Loucy (cell line): Measurements from ENCODE around the gene SELENBP1.
A peak's percentile ranks its signal among the peaks of the same experiment; 100 is the strongest.
"Not testable (repeated sequence)": the region's sequence is repeated elsewhere in the genome, so short reads cannot be mapped to it uniquely, and the experiment has no call there.

Source experiments
- H2AFZ ChIP-seq: fragments of 200-600 bp; sonication (generic); 2 replicates; pipeline ENCODE4 v1.6.0; 2016; ENCODE audit warnings: antibody characterized with exemption, mild to moderate bottlenecking, low read length, moderate library complexity
- H3F3A ChIP-seq: fragments of 200-600 bp; 2 replicates; pipeline ENCODE4 v1.6.0; 2016; ENCODE audit warnings: antibody characterized with exemption, low read depth, mild to moderate bottlenecking
- H3K27me3 ChIP-seq: fragments of 200-600 bp; sonication (generic); 2 replicates; pipeline ENCODE4 v1.6.1; 2014; ENCODE audit warnings: low read length, mild to moderate bottlenecking; ENCODE audit not compliant: insufficient read depth, poor library complexity, severe bottlenecking
- H3K36me3 ChIP-seq: fragments of 200-600 bp; sonication (generic); 2 replicates; pipeline ENCODE4 v1.6.1; 2016; ENCODE audit warnings: low read length; ENCODE audit not compliant: insufficient read depth
- H3K4me1 ChIP-seq: fragments of 200-600 bp; sonication (generic); 2 replicates; pipeline ENCODE4 v1.5.1; 2014; ENCODE audit warnings: low read length, mild to moderate bottlenecking; ENCODE audit not compliant: insufficient read depth, poor library complexity, severe bottlenecking
- H3K4me2 ChIP-seq: fragments of 200-600 bp; sonication (generic); 2 replicates; pipeline ENCODE4 v1.6.0; 2014; ENCODE audit warnings: antibody characterized with exemption, low read length, low read depth, mild to moderate bottlenecking; ENCODE audit not compliant: poor library complexity, severe bottlenecking
- H3K4me3 ChIP-seq: fragments of 200-600 bp; sonication (generic); 2 replicates; pipeline ENCODE4 v1.5.1; 2014; ENCODE audit warnings: low read length, mild to moderate bottlenecking, mixed read lengths; ENCODE audit not compliant: poor library complexity, severe bottlenecking
- H3K79me2 ChIP-seq: fragments of 200-600 bp; sonication (generic); 2 replicates; pipeline ENCODE4 v1.6.1; 2014; ENCODE audit warnings: low read length; ENCODE audit not compliant: insufficient read depth
- H3K9ac ChIP-seq: fragments of 200-600 bp; sonication (generic); 2 replicates; pipeline ENCODE4 v1.6.0; 2014; ENCODE audit warnings: mild to moderate bottlenecking, low read depth, low read length, moderate library complexity; ENCODE audit not compliant: poor library complexity, severe bottlenecking
- H3K9me2 ChIP-seq: fragments of 200-600 bp; sonication (generic); replicated peaks from 2 replicates; pipeline ENCODE4 v1.6.1; 2016; ENCODE audit warnings: low read depth, low read length, mixed read lengths
- H3K9me3 ChIP-seq: fragments of 200-600 bp; sonication (generic); 2 replicates; pipeline ENCODE4 v1.6.1; 2014; ENCODE audit warnings: mild to moderate bottlenecking, antibody characterized with exemption, low read length, low read depth; ENCODE audit not compliant: insufficient read depth
- H4K20me1 ChIP-seq: fragments of 200-600 bp; sonication (generic); 2 replicates; pipeline ENCODE4 v1.6.0; 2014; ENCODE audit warnings: antibody characterized with exemption, low read length, mild to moderate bottlenecking; ENCODE audit not compliant: insufficient read depth, poor library complexity, severe bottlenecking
- EZH2phosphoT487 ChIP-seq: fragments of 200-600 bp; IDR thresholded peaks from 2 replicates; pipeline ENCODE4 v1.6.1; 2018; ENCODE audit warnings: antibody characterized with exemption, mild to moderate bottlenecking, moderate library complexity, borderline replicate concordance
- TF ChIP-seq, protein P1 (sequence below): fragments of 200-600 bp; sonication (generic); conservative IDR thresholded peaks from 2 replicates; pipeline ENCODE4 v1.5.1; 2014; ENCODE audit warnings: mild to moderate bottlenecking, antibody characterized with exemption, low read length

SELENBP1 gene

GRCh38 chr1:151356696-151357095 lies 15.8 kb downstream of the SELENBP1 start:
- Histone ChIP-seq H3K4me2 (no peak overlapping the region), H3K9me3 (no peaks in the 10 kb centered on the region), H3K27me3 (no peaks in the 10 kb centered on the region), H3K4me3 (no peak overlapping the region), H3K36me3 (no peaks in the 10 kb centered on the region), H2AFZ (0 out of 2 replicates have a peak overlapping the region, but pooled peaks have one; percentile 41), H3K9me2 (no peaks in the 10 kb centered on the region), H3K9ac (no peak overlapping the region), H3K4me1 (no peaks in the 10 kb centered on the region), H3F3A (no peaks in the 10 kb centered on the region), H4K20me1 (no peaks in the 10 kb centered on the region), H3K79me2 (no peaks in the 10 kb centered on the region)
- TF ChIP-seq EZH2phosphoT487 = no peak
- TF ChIP-seq, protein P1, sequence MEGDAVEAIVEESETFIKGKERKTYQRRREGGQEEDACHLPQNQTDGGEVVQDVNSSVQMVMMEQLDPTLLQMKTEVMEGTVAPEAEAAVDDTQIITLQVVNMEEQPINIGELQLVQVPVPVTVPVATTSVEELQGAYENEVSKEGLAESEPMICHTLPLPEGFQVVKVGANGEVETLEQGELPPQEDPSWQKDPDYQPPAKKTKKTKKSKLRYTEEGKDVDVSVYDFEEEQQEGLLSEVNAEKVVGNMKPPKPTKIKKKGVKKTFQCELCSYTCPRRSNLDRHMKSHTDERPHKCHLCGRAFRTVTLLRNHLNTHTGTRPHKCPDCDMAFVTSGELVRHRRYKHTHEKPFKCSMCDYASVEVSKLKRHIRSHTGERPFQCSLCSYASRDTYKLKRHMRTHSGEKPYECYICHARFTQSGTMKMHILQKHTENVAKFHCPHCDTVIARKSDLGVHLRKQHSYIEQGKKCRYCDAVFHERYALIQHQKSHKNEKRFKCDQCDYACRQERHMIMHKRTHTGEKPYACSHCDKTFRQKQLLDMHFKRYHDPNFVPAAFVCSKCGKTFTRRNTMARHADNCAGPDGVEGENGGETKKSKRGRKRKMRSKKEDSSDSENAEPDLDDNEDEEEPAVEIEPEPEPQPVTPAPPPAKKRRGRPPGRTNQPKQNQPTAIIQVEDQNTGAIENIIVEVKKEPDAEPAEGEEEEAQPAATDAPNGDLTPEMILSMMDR = no peak

- TF ChIP-seq EZH2phosphoT487 = no peak
- H3K9me3 ChIP-seq = no peaks in the 10 kb centered on the region
- H3K36me3 ChIP-seq = no peaks in the 10 kb centered on the region
- no peaks in the 10 kb centered on the region for H3K27me3 ChIP-seq
- no peak overlapping the region for H3K4me2 ChIP-seq
- peaks cover 9% of the 10 kb centered on the region for H3K4me1 ChIP-seq
- no peak overlapping the region for H3K4me3 ChIP-seq
- H3K9ac ChIP-seq = no peak overlapping the region
- no peaks in the 10 kb centered on the region for H3F3A ChIP-seq
- H3K79me2 ChIP-seq = no peaks in the 10 kb centered on the region
- H2AFZ ChIP-seq = no peak overlapping the region
- no peaks in the 10 kb centered on the region for H4K20me1 ChIP-seq
- H3K9me2 ChIP-seq = no peaks in the 10 kb centered on the region
These were observed 20.3 kb downstream of the SELENBP1 start for GRCh38 chr1:151352021-151352718.

DNA sequence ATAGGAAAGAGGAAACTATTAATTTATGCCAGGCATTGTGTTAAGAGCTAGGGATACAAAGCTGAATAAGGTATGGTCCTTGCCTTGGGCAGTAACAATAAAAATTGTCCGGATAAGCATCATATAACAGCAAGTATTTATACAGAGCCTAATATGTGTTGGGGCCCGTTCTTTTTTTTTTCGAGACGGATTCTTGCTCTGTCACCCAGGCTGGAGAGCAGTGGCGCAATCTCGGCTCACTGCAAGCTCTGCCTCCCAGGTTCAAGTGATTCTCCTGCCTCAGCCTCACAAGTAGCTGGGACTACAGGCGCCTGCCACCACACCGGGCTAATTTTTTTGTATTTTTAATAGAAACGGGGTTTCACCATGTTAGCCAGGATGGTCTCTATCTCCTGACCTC lies 22.2 kb downstream of the SELENBP1 start:
- not testable (repeated sequence) for H2AFZ ChIP-seq, H3K4me2 ChIP-seq, H3K27me3 ChIP-seq, H3K4me3 ChIP-seq, H3K9me2 ChIP-seq, H3K9ac ChIP-seq, H3K9me3 ChIP-seq, H3K36me3 ChIP-seq, H3F3A ChIP-seq
- H3K79me2 ChIP-seq = peaks cover 14% of the 10 kb centered on the region
- peaks cover 11% of the 10 kb centered on the region for H4K20me1 ChIP-seq
- peaks cover 16% of the 10 kb centered on the region for H3K4me1 ChIP-seq

DNA sequence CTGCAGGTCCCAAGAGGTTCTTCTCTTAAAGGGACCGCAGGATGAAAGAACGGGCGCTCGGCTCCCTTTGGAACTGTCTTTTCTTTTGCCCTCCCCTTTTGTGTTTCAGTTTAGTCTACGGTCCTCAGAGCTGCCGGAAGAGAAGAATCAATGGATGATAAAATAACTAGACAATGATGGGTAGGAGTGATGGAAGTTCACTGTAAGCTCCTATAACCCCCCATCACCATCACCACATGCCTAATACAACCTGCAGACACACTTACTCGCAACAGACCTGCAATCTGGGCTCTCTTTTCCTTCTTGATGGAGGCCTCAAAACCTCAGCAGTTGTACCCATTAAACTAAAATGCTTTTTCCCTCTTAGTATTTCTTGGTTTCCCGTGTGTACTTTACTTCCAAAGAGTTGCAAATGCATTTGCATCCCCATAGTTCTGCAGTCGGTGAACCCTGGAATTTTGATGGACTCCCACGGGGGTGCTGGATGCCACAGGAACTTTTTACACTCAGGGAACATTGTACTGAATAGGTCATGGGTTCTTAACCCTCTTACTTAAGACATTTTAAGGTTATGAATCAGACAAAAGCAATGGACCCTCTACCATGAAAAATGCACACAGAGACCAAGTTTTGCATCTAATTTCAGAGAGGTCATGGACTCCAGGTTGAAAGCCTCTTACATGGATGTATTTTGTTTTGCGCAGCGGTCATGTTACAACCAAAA lies 24.8 kb downstream of the SELENBP1 start:
- Histone ChIP-seq H3F3A (no peaks in the 10 kb centered on the region), H3K9ac (peak overlapping the region; percentile 81), H3K36me3 (peaks cover 22% of the 10 kb centered on the region; the same call in 1 of the 2 replicates), H3K4me1 (peaks cover 28% of the 10 kb centered on the region), H3K9me3 (no peaks in the 10 kb centered on the region), H3K9me2 (no peaks in the 10 kb centered on the region), H3K4me3 (peak overlapping the region; percentile 94), H4K20me1 (peaks cover 27% of the 10 kb centered on the region), H3K79me2 (peaks cover 34% of the 10 kb centered on the region), H2AFZ (peak overlapping the region; percentile 35; the same call in 1 of the 2 replicates), H3K27me3 (no peaks in the 10 kb centered on the region), H3K4me2 (peak overlapping the region; percentile 82)
- TF ChIP-seq, protein P1 = no peak
- no peak for TF ChIP-seq EZH2phosphoT487
